Measurements from ENCODE around the gene SPTBN5. TPM values are rescaled to one million over a fixed set of nuclear protein-coding genes. Genes with fewer than 3 reads are reported as not detected.
A peak's percentile ranks its signal among the peaks of the same experiment; 100 is the strongest.

SPTBN5 gene
- total RNA-seq, 1 experiment from 2014 or later, result 3.2 TPM

DNA sequence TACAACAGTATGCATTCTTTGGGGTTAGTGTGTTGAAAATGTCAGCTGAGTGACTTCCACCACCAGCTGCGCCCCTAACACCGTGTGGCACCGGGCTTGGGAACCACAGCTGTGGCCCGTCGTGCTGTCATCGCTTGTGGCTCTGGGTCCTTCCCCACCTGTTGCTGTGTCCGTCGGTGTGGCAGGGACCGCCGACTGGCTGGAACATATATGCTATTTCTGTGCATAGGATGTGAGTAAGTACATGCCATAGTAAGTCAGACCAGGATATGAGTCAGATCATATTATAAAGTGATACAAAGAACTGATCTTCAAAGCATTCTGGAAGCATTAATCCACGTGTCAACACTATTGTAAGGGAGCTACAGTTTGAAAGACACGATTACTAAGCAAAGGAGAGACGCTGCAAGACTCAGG lies 46.6 kb upstream of the SPTBN5 start:
- no TSS peak for BruUV-seq (replicated peaks)
- no peaks in the 10 kb centered on the region for H3K36me3 ChIP-seq (ENCODE audit: insufficient read depth, low read length, poor library complexity, severe bottlenecking)
- ChIA-PET POLR2A (ENCODE audit: low non-redundant PET) (no interaction called here), CTCF (no interaction called here)
- H3K9me3 ChIP-seq (ENCODE audit: low read depth, low read length, poor library complexity, severe bottlenecking), result no peaks in the 10 kb centered on the region
- no peak for TF ChIP-seq EZH2 (IDR thresholded peaks at IDR 0.05; ENCODE audit: borderline replicate concordance, low read depth, low read length, poor library complexity, severe bottlenecking)
- TF ChIP-seq, protein P1, sequence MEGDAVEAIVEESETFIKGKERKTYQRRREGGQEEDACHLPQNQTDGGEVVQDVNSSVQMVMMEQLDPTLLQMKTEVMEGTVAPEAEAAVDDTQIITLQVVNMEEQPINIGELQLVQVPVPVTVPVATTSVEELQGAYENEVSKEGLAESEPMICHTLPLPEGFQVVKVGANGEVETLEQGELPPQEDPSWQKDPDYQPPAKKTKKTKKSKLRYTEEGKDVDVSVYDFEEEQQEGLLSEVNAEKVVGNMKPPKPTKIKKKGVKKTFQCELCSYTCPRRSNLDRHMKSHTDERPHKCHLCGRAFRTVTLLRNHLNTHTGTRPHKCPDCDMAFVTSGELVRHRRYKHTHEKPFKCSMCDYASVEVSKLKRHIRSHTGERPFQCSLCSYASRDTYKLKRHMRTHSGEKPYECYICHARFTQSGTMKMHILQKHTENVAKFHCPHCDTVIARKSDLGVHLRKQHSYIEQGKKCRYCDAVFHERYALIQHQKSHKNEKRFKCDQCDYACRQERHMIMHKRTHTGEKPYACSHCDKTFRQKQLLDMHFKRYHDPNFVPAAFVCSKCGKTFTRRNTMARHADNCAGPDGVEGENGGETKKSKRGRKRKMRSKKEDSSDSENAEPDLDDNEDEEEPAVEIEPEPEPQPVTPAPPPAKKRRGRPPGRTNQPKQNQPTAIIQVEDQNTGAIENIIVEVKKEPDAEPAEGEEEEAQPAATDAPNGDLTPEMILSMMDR (conservative IDR thresholded peaks at IDR 0.05; ENCODE audit: low read depth, low read length), result no peak
- H3K27me3 ChIP-seq (replicated peaks; ENCODE audit: insufficient read depth, low read depth, low read length, poor library complexity), result no peaks in the 10 kb centered on the region
- intact Hi-C loops (cut with micrococcal nuclease; ENCODE audit: unreplicated experiment), result no loop called here
- H3K4me3 ChIP-seq (ENCODE audit: low read depth, low read length, poor library complexity, severe bottlenecking), result no peak overlapping the region
- DNase-seq (ENCODE audit: low spot score), result no peak
- H3K27ac ChIP-seq (ENCODE audit: low read depth, low read length, poor library complexity, severe bottlenecking), result no peak overlapping the region
- peaks cover 13% of the 10 kb centered on the region for H3K4me1 ChIP-seq (ENCODE audit: insufficient read depth, low read length, poor library complexity, severe bottlenecking)

DNA sequence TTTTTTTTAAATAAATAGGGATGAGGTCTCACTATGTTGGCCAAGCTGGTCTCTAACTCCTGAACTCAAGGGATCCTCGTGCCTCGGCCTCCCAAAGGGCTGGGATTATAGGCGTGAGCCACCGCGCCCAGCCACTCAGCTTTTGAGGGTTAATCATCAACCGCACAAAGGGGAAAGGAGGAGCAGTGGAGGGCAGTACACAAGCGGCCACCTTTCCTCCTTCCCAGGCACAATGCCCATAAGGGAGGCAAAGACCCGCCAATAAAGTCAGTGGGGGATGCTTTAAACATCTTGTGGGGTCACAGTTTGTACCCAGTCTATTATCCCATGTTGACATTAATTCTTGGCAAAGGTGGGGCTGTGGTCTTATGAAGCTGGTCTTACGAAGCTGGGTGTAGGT lies 46.1 kb upstream of the SPTBN5 start:
- BruUV-seq (replicated peaks), result no TSS peak
- Histone ChIP-seq H3K4me1 (ENCODE audit: insufficient read depth, low read length, poor library complexity, severe bottlenecking) (peaks cover 15% of the 10 kb centered on the region), H3K4me3 (ENCODE audit: low read depth, low read length, poor library complexity, severe bottlenecking) (no peak overlapping the region), H3K27ac (ENCODE audit: low read depth, low read length, poor library complexity, severe bottlenecking) (no peak overlapping the region), H3K9me3 (ENCODE audit: low read depth, low read length, poor library complexity, severe bottlenecking) (no peaks in the 10 kb centered on the region), H3K27me3 (replicated peaks; ENCODE audit: insufficient read depth, low read depth, low read length, poor library complexity) (no peaks in the 10 kb centered on the region), H3K36me3 (ENCODE audit: insufficient read depth, low read length, poor library complexity, severe bottlenecking) (no peaks in the 10 kb centered on the region)
- CTCF ChIA-PET, result interaction anchor here (0.7 kb wide), 1 partner anchor 50 kb away, joined by 4 read pairs; no protein-coding TSS in a partner anchor
- intact Hi-C loops (cut with micrococcal nuclease; ENCODE audit: unreplicated experiment), result no loop called here
- POLR2A ChIA-PET (ENCODE audit: low non-redundant PET), result no interaction called here
- TF ChIP-seq EZH2 (IDR thresholded peaks at IDR 0.05; ENCODE audit: borderline replicate concordance, low read depth, low read length, poor library complexity, severe bottlenecking), result no peak
- TF ChIP-seq, protein P1 (conservative IDR thresholded peaks at IDR 0.05; ENCODE audit: low read depth, low read length), result no peak
- DNase-seq (ENCODE audit: low spot score), result no peak

DNA sequence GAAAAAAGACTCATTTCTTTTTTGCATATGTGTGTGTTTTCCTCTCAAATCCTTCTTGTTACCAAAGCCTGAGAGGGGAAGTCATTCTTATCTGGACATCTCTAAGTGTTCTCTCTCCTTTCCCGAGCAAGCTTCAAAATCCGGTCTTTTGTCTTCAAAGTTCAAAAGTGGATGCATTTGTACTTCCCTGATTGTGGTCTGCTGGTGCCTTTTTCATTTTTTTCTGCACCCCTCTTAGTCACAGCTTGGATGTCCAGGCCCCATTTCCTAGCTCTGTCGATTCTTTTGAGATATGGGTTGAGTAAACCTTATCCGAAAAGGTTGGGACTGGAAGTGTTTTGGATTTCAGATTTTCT lies 43.7 kb upstream of the SPTBN5 start:
- CTCF ChIA-PET, result no interaction called here
- no peaks in the 10 kb centered on the region for H3K36me3 ChIP-seq (ENCODE audit: insufficient read depth, low read length, poor library complexity, severe bottlenecking)
- POLR2A ChIA-PET (ENCODE audit: low non-redundant PET), result no interaction called here
- intact Hi-C loops (cut with micrococcal nuclease; ENCODE audit: unreplicated experiment), result no loop called here
- peak overlapping the region; percentile 40 for H3K27ac ChIP-seq (ENCODE audit: low read depth, low read length, poor library complexity, severe bottlenecking)
- H3K27me3 ChIP-seq (replicated peaks; ENCODE audit: insufficient read depth, low read depth, low read length, poor library complexity), result no peaks in the 10 kb centered on the region
- peaks cover 14% of the 10 kb centered on the region for H3K4me1 ChIP-seq (ENCODE audit: insufficient read depth, low read length, poor library complexity, severe bottlenecking)
- no peak overlapping the region for H3K4me3 ChIP-seq (ENCODE audit: low read depth, low read length, poor library complexity, severe bottlenecking)
- no TSS peak for BruUV-seq (replicated peaks)
- TF ChIP-seq, protein P1 (conservative IDR thresholded peaks at IDR 0.05; ENCODE audit: low read depth, low read length), result no peak
- TF ChIP-seq EZH2 (IDR thresholded peaks at IDR 0.05; ENCODE audit: borderline replicate concordance, low read depth, low read length, poor library complexity, severe bottlenecking), result no peak
- no peak for DNase-seq (ENCODE audit: low spot score)
- no peaks in the 10 kb centered on the region for H3K9me3 ChIP-seq (ENCODE audit: low read depth, low read length, poor library complexity, severe bottlenecking)

Measured in A673 (cell line).